ENCODE results near the gene EXOC4. TPM values are rescaled to one million over a fixed set of nuclear protein-coding genes. Genes with fewer than 3 reads are reported as not detected.

The EXOC4 gene
- total and polyA plus RNA-seq, 2 of the 8 experiments (the other 6 are each of a cell fraction or from before 2014, with no cell fraction given) = 27.0 to 67.3 TPM

DNA sequence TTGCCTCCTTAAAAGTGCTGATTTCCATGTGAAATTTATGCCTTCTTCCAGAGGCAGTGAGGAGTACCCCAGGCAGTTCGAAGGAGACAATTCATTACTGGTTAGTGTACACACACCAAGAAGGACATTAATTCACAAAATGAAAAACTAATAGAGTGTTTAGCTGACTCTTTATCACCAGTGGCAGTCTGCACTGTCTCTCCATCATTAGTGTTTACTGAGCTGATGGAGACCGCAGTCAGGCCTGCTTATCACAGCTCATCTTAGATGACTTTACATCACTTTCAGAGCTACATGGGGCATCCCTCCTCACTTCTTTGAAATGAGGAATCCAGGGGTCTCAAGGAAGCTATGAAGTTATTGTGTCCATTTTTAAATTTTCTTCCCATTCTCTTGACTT is 718.7 kb downstream of the EXOC4 start (continued):
- no peak for TF ChIP-seq EZH2 (IDR thresholded peaks at IDR 0.05; ENCODE audit: low read depth, low read length, severe bottlenecking)
- no peak for TF ChIP-seq GABPA (IDR thresholded peaks at IDR 0.05; ENCODE audit: borderline replicate concordance, insufficient read depth, low read length)
- TF ChIP-seq GTF2F1 (IDR thresholded peaks at IDR 0.05; ENCODE audit: borderline replicate concordance, low read depth, low read length) = no peak
- TF ChIP-seq ASH2L (IDR thresholded peaks at IDR 0.05; ENCODE audit: low read length) = no peak
- no peak for TF ChIP-seq HDAC2 (IDR thresholded peaks at IDR 0.05; ENCODE audit: borderline replicate concordance in 1 of 2, low read depth in 2 of 2, low read length in 2 of 2)
- TF ChIP-seq, protein P1, sequence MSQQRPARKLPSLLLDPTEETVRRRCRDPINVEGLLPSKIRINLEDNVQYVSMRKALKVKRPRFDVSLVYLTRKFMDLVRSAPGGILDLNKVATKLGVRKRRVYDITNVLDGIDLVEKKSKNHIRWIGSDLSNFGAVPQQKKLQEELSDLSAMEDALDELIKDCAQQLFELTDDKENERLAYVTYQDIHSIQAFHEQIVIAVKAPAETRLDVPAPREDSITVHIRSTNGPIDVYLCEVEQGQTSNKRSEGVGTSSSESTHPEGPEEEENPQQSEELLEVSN (IDR thresholded peaks at IDR 0.05) = no peak
- no peak for TF ChIP-seq TBP (IDR thresholded peaks at IDR 0.05; ENCODE audit: low read depth, low read length)
- no peak for TF ChIP-seq SIRT6 (IDR thresholded peaks at IDR 0.05; ENCODE audit: low read length)
